Endometrial microvascular endothelial cells (primary cell): ENCODE data around the gene MTREX. TPM values are rescaled to one million over a fixed set of nuclear protein-coding genes. Genes with fewer than 3 reads are reported as not detected.

ENCODE experiments used
- in situ Hi-C: cut with HindIII; loops from 2 replicates; pipeline ENCODE4 v1.10.0; 2017; ENCODE audit warnings: low sequenced_read_pairs, low pct_unique_long_range_greater_than_20kb; ENCODE audit errors: inconsistent ontology term
- total RNA-seq: library from RNA; depleted of rRNA; stranded (reverse); fragments of >200 nt; gene quantifications from one replicate; pipeline ENCODE4 v1.2.3, GENCODE V29; 2015; ENCODE audit errors: inconsistent ontology term

MTREX gene
- total RNA-seq, 1 donor from 2014 or later, result 85.1 TPM

DNA sequence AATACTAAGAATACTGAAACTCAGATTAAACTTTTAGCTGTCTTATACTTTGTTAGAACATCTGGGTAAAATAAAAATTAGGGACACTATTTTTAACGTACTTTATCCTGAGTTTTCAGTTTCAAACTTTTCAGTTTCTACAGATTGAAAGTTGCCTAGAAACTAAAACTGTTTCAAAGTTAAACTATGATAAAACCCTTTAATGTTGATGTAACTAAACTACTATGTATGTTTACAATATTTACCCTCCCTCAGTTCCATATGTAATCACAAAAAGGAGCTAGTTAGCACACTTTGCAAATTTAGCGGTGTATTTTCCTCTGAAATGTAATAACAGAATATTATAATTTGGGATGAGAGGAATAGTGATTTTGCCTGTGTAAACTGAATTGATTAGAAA lies 105.9 kb downstream of the MTREX start:
- in situ Hi-C loops, result no loop called here

DNA sequence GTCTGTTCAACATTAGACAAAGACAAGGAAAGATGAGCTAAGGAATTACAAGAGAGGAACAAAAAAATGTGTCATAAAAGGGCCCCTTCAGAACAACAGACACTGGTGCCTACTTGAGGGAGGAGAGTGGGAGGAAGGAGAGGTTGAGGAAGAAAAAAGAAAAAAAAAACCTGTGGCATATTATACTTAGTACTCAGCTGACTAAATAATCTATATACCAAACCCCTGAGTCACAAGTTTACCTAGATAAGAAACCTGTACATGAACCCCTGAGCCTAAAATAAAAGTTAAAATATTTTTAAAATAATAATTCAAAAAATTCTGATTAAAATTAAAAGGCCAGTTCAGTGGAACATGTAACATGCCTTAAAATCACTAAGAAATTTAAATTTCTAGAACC lies 107.3 kb downstream of the MTREX start:
- in situ Hi-C loops, result no loop called here

- in situ Hi-C loops, result no loop called here
These were observed 108.5 kb downstream of the MTREX start for GRCh38 chr5:55416306-55416705.

- in situ Hi-C loops, result no loop called here
These were observed 111.5 kb downstream of the MTREX start for GRCh38 chr5:55418994-55419968.

GRCh38 chr5:55421074-55421529 lies 113.3 kb downstream of the MTREX start:
- in situ Hi-C loops, result no loop called here

GRCh38 chr5:55426455-55426854 lies 118.7 kb downstream of the MTREX start:
- in situ Hi-C loops, result no loop called here

- in situ Hi-C loops, result no loop called here
These were observed 119.4 kb downstream of the MTREX start for GRCh38 chr5:55427157-55427556.

DNA sequence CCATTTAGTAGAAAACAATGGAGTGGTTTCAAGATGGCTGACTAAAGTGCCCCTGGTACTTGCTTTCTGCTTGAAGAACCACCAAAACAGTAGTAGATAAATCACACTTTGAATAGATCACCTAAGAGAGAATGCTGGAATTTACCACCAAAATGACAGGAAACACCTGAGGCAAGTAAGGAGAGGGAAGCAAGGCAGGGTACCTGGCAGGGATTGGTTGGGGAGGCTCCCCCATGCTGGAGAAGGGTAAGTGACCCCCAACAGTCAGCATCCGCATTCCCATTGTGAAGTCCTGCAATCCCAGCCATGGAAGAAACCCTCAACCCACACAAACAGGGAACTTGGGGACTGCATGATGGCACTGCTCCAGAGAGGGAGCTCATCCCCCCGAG lies 121.4 kb downstream of the MTREX start:
- in situ Hi-C loops, result no loop called here

GRCh38 chr5:55429613-55430253 lies 121.9 kb downstream of the MTREX start:
- in situ Hi-C loops, result no loop called here

GRCh38 chr5:55432549-55432948 lies 124.8 kb downstream of the MTREX start:
- in situ Hi-C loops, result no loop called here

DNA sequence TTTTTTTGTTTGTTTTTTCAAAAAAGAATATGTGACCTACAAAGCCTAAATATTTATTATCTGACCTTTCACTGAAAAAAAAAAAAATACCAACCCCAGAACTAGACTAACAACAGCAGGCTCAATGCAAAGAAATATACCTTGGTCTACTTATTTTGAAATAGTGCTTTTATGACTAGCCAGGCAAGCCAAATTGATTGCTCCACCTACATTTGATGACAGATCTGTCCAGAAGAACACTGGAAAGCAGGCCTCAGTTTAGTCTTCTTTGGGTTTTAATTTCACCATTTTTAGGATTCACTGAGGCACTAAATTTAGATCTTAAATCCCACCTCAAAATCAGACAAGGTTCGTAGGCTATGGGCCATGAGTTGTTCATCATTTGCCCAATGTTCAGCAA lies 129.7 kb downstream of the MTREX start:
- in situ Hi-C loops, result no loop called here

- in situ Hi-C loops, result no loop called here
These were observed 130.0 kb downstream of the MTREX start for GRCh38 chr5:55437859-55438206.

DNA sequence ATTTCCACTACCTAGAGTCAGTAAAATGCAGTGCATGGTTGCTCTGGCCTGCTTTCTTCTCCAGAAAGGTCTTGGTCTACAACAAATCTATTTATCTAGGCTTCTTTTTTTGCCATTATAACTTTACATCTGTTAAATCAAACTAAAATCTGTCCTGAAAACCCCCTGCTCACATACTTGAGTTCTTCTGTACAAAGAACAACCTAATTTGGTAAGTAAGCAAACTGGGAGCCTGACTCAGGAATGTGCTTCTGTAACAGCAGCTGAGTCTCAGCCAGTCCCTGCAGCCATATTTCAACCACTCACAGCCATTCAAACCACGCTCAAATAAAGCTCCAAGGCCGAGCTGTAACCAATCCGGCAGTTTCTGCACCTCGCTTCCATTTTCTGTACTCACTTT lies 131.2 kb downstream of the MTREX start:
- in situ Hi-C loops, result no loop called here

DNA sequence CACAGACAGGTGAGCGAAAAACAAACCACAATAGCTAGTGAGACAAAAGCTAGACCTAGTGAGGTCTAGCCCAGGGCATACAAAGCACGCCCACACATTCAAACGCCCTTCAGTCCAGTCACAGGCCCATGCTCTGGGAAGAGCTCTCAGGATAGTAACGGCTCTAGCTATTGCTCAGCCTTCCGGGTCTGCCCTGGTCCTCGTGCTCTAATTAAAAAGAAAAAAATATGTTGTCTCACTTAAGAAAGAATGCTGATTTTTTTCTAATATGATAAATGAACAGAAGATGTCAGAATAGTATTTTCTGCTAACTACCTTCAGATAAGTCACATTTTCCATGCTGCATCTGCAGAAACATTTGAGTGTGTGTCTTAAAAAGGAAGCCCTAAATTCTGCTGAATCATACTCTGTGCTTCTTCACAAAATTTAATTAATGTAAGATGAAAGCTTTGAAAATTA lies 132.4 kb downstream of the MTREX start:
- in situ Hi-C loops, result no loop called here

GRCh38 chr5:55441107-55441771 lies 133.4 kb downstream of the MTREX start:
- in situ Hi-C loops, result no loop called here

GRCh38 chr5:55441954-55442353 lies 134.2 kb downstream of the MTREX start:
- in situ Hi-C loops, result no loop called here

- in situ Hi-C loops, result no loop called here
These were observed 138.0 kb downstream of the MTREX start for GRCh38 chr5:55445791-55446190.

DNA sequence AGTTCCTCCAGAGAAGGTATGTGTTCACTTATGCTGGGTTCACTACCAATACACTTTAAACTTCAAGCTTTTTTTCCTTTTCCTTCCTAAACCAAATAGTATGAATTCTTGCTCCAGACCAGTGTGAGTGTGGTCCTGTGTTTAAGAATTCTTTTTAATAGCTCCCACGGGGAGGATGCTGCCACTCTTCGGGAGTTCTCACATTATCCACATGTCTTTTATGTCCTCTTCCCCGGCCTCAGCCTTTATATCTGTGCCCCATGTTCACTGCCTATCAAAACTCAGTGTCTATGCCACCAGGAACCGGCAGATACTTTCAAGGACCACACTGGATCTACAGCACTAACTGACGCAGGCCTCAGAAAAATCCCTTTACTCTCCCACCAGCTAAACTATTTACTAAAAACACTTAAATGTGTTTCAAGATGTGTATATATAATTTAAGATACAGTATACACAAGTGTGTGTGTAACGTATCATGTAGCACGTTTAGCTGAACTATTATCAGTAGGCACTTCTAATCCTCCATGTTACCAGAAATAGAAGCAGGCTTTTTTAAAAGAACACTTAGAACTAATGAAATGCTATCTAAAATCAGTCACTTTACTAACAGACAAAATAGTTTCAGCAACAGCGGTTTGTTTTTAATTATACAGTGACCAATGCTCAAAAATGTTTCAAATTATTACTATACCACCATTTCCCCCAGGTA lies 139.0 kb downstream of the MTREX start:
- in situ Hi-C loops, result no loop called here
